Mammary epithelial cell (primary cell): ENCODE data around the gene RETREG2.

Experiments used
- CTCF ChIP-seq, 2 donors: IDR thresholded peaks in 1 of 2; conservative IDR thresholded peaks in 1 of 2; 2 replicates each; pipeline ENCODE4 v1.5.1; 2011 to 2012; ENCODE audit warnings: inconsistent platforms in 2 of 2, low read length in 2 of 2, mild to moderate bottlenecking in 2 of 2, control low read depth in 1 of 2, low read depth in 1 of 2; ENCODE audit not compliant: insufficient read depth in 1 of 2; ENCODE audit errors: extremely low read depth in 1 of 2
- EZH2 ChIP-seq: IDR thresholded peaks from 2 replicates; pipeline ENCODE4 v1.6.1; 2012; ENCODE audit warnings: low read length, inconsistent platforms, borderline replicate concordance

GRCh38 chr2:219204425-219205164 lies 26.5 kb downstream of the RETREG2 start:
- no peak for TF ChIP-seq CTCF (conservative IDR thresholded peaks at IDR 0.05 in 1 of 2, IDR thresholded peaks at IDR 0.05 in 1 of 2; ENCODE audit: extremely low read depth in 1 of 2, insufficient read depth in 1 of 2, low read depth in 1 of 2, low read length in 2 of 2)
- TF ChIP-seq EZH2, result no peak
